ENCODE measurements around the gene CA10.

Gene CA10

GRCh38 chr17:51765282-51766135 lies 393.0 kb downstream of the CA10 start:
- DNase-seq (ENCODE audit: low read depth), result no peak

DNA sequence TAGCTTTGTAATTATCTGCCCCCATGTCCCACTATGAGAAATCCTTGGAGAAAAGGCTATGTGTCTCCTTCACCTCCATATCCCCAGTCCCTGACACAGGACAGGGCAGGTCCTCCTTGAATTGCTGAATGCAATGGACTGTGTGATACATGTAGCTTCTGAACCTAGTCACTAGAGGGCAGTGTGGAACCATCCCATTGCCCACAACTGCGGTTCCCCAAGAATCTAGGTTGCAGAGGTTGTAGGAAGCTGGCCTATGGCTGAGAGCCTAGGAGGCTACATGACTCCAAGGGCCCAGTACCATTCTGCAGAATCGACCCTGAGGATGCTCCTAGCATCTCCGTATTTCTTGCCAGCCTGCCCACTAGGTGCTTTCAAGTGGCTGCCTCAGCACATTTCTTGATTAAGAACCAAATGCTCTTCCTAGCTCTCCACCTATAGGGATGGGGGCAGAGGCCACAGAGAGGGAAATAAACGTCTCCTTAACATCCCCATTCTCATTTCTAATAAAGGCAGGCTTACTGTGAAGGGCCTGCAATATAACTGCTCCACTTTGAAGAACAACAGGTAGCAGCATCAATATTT lies 394.0 kb downstream of the CA10 start:
- peak; percentile 5 for DNase-seq (ENCODE audit: low read depth)

DNA sequence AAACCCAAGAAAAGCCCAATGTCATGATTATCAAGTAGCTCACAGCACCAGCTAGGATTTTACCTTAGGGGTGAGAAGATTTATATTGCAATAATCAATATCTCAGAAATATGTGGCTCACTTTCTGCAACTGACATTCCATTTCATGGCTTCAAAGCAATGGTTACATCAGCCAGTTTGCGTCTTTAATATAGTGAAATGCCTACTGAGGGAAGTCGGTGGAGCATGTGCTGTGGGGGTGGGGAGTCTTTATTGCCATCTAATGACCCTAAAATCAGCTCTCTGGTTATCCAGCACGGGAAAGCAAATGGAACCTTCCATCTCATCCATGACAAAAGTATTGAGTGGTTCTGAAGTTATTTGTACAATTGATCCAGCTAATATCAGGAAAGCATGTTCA lies 395.5 kb downstream of the CA10 start:
- DNase-seq (ENCODE audit: low read depth), result no peak

- no peak for DNase-seq (ENCODE audit: low read depth)
Observed at GRCh38 chr17:51761105-51761504, 397.4 kb downstream of the CA10 start.

GRCh38 chr17:51759260-51759659 lies 399.3 kb downstream of the CA10 start:
- no peak for DNase-seq (ENCODE audit: low read depth)

DNA sequence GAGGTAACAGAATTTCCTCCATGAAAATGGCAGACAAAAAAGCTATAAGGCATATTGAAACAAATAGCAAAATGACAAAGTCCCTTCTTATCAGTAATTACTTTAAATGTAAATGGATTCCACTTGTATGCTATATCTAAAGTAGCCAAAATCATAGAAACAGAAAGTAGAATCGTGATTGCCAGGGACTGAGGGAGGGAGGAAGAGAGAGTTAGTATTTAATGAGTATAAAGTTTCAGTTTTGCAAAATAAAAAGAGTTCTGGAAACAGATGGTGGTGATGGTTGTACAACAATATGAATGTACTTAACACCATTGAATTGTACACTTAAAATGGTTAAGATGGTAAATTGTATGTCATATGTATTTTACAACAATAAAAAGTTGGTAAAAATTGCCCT lies 407.4 kb downstream of the CA10 start:
- no peak for DNase-seq (ENCODE audit: low read depth)

GRCh38 chr17:51748749-51749604 lies 409.5 kb downstream of the CA10 start:
- DNase-seq (ENCODE audit: low read depth), result no peak

GRCh38 chr17:51746421-51746820 lies 412.1 kb downstream of the CA10 start:
- no peak for DNase-seq (ENCODE audit: low read depth)

DNA sequence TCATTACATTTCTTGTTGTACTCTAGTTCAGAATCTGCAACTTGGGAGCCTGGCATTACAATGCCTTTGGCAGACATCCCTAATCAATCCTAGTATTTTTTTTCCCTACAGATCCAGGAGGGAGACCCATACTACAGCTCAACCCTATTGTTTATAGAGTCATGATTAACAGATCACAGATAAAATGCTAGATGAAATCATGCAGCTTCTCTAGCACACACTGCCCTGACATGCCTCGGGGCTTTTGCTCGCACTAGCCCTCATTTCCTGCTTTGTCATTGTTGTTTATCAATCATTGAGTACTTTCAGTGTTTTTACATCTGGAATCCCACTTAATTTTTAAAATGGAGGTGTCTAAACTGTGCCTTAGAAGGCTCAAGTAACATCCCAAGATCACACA lies 412.5 kb downstream of the CA10 start:
- DNase-seq (ENCODE audit: low read depth), result no peak

DNA sequence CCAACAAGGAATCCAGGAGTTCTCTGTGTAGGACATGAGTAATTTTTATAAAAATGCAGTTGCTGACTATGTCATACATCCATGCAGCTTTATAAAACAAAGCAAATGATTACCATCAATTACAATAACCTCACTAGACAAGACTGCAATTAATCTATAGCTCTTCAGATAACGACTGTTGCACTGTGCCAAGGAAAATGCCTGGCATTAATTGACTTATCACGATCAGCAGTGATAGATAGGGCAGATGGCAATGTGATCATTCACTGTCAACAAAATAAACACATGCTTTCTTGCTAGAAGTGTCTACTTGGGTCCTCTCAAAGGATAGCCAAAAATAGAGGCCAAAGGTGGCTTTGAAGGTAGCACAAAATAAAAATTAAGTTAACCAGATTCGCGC lies 415.0 kb downstream of the CA10 start:
- no peak for DNase-seq (ENCODE audit: low read depth)

DNA sequence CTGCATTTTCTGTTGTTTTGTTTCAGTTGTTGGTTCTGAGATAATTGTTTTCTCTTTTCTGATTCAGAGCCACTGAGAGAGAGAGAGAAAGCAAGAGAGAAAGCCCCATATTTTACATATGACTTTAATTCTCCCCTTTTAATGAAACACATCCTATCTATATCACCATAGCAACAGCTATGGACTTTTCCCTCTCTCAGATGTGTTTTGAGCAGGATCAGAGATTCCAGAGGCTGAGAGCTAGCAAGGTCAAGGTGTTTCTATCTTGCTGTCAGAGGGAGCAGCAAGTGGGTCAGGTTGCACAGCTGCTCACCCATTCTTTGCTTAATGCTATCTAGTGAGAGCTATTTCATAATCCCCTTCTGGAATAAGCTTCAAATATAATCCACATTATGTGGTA lies 415.9 kb downstream of the CA10 start:
- no peak for DNase-seq (ENCODE audit: low read depth)

DNA sequence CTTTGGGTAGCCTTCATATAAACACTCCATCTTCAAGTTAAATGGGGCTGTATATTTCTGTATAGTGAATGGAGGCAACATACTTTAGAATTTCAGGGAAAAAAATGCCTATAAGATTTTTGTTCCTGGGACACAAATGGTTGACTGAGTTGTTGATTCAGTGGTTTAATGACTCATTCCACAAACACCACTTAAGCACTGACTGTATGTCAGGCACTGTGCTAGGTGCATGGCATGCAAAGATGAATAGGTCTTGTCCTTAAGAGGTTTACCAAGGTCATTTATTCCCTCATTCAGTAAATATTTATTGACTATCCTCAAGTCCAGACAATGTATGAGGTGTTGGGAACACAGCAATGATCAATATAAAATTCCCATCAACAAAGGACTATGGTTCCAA lies 417.1 kb downstream of the CA10 start:
- no peak for DNase-seq (ENCODE audit: low read depth)

DNA sequence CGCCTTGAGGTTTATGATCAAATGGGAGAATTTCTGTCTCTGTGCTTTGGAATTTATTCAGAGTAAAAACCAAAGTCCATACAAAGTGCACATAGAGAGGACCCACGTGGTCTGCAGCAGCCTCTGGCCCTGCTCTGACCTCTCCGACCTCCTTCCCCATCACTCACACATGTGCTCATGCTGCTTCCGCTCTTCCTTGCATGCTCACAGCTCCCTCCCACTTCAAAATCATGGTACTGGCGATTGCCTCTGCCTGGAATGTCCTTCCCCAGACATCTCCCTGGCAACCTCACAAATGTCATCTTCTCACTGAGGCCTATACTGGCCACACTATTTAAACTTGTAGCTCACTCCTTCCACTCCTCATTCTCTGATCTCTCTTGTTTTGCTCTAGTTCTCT lies 418.0 kb downstream of the CA10 start:
- DNase-seq (ENCODE audit: low read depth), result no peak

DNA sequence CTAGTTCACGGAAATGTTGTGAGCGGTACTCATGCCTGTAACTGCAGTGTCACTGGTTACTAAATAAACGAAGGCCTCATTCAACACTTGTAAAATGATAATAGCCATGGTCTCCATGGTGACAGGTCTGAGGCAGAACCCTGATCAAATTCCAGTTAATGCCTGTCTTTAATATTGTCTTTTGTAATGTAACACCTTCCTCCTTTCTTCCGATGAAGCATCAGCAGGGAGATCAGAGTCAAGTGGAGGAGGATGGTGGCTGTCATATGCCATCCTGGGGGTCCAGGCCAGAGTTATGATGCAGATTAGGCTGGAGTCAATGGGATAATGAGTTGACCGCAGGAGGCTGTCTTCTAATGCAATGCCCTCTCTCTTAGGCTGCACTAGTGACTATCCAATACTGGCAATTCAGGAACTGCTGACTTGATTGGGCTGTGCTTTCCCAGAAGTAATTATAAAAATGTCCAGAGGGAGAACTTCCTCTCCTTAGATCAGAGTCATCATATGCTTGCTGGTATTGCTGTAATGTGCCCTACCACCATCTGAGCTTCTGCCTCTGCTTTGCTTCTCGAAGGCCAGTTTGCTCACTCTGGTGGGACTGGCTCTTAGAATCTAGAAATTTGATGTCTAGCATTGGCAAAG lies 419.1 kb downstream of the CA10 start:
- DNase-seq (ENCODE audit: low read depth), result no peak

DNA sequence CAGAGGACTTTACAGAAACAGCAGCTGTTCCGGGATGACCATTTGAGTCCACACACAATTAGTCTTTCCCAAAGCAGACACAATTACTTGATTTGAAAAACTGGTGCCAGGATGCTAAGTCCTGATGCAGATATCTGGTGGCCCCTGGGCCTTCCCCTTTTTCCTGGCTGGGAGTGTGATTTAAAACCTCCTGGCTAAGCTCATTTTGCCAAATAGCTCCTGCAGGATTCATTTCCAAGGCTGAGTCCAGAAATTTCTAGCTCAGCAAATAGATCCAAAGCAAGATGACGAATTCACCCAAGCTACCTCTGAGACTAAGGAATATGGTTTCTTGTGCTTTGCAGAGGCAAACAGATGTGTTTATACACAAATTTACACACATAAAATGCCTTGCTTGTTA lies 422.2 kb downstream of the CA10 start:
- DNase-seq (ENCODE audit: low read depth), result no peak

DNA sequence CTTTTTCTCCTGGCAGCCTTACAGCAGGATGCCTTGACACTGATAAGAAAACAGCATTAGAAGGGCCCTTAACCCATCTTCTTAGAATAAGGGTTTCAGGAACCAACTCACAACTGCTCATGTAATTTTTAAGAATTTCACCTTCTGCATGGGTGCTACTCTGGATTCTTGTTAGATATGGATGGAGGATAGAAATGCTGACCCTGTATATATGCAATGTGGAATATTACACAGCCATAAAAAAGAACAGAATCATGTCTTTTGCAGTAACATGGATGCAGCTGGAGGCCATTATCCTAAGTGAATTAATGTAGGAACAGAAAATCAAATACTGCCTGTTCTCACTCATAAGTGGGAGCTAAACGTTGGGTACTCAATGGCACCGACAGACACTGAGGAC lies 423.5 kb downstream of the CA10 start:
- no peak for DNase-seq (ENCODE audit: low read depth)

DNA sequence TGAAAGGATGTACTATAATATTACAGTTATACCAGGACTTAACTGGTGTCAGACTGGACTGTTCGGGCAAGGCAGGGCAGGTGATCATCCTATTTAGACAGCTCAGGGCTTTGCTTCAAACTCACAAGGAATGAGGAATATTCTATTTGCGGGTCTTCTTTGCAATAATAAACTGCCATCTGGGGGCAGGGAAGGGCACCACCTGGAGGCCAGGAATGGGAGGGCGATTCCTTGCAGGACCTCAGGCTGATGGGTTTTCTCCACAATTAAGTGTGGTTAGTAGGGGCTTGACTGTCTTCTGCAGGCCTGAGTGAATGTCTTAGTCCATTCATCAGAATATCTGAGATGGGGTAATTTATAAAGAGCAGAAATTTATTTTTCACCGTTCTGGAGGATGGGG lies 424.1 kb downstream of the CA10 start:
- peak; percentile 7 for DNase-seq (ENCODE audit: low read depth)

GRCh38 chr17:51733166-51733565 lies 425.3 kb downstream of the CA10 start:
- no peak for DNase-seq (ENCODE audit: low read depth)

DNA sequence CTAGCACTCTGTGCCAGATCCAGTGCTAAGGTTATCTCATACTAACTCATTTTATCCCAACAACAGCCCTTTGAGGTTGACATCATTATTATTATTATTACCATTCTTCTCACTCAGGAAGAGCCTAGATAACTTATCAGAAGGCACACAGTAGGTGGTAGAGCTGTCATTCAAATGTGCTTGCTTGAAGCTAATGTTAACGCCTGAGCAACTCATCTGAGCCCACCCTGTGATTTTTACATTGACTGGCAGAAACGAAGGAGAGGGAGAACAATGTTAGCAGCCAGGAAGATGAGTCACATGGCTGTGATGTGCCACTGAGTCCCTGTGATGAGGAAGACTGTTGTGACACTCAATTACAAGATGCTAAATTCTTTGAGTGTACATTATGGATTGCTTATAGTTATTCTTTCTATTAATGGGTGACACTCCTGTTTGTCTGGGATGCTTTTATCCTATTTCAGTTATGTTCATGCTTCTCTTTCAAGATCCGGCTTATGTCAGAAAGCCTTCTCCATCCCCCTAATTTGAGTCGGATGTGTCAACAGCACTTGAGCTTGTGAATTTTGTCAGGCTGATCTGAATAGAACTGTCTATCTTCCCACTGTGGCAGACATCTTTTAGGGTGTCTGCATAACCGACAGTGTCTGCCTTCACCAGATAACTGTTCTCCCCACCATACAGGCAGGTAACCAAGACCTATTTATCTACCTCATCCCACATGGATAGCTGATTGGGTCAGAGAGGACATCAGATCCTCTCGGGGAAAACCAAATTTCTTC lies 426.4 kb downstream of the CA10 start:
- DNase-seq (ENCODE audit: low read depth), result no peak

GRCh38 chr17:51730303-51731050 lies 428.0 kb downstream of the CA10 start:
- no peak for DNase-seq (ENCODE audit: low read depth)

DNA sequence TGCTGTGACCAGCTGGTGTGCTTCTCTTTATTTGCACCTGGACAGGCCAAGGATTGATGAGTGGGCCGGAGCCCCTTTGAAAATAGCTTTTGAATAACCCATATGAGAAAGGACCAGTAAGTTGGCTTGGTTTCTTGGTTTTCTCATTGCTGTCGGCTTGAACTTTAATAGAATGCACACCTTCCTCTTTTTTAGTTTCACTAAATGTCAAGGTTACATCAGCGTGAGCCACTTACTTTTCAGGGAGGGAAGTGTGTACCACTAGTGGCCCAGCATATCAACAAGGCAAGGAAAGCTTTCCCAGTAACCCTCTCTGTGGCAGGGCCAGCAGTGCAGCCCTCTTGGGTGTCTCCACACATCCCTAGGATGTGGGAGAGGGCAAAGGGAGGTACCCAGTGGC lies 433.3 kb downstream of the CA10 start:
- no peak for DNase-seq (ENCODE audit: low read depth)
